SU-DHL-6 (cell line): Measurements from ENCODE around the gene EYS.

Experiments used
- H2AFZ ChIP-seq: fragments of 200-600 bp; sonication (generic); 2 replicates; pipeline ENCODE4 v1.6.1; 2014; ENCODE audit warnings: low read depth, mild to moderate bottlenecking, moderate library complexity, mixed read lengths, antibody characterized with exemption, low read length; ENCODE audit not compliant: severe bottlenecking
- H3F3A ChIP-seq: fragments of 200-600 bp; shearing (Covaris generic); 2 replicates; pipeline ENCODE4 v1.6.0; 2016; ENCODE audit warnings: antibody characterized with exemption, mild to moderate bottlenecking; ENCODE audit not compliant: insufficient read depth
- H3K27ac ChIP-seq: fragments of 200-600 bp; sonication (generic); 2 replicates; pipeline ENCODE4 v1.5.1; 2016; ENCODE audit warnings: low read depth, mild to moderate bottlenecking, low read length, moderate library complexity, mixed read lengths
- H3K27me3 ChIP-seq: fragments of 200-600 bp; sonication (generic), shearing (Covaris generic); 2 replicates; pipeline ENCODE4 v1.6.0; 2014; ENCODE audit warnings: mild to moderate bottlenecking, low read length
- H3K36me3 ChIP-seq: fragments of 200-600 bp; sonication (generic); 2 replicates; pipeline ENCODE4 v1.6.1; 2014; ENCODE audit warnings: mild to moderate bottlenecking, low read length, mixed read lengths
- H3K4me2 ChIP-seq: fragments of 300-600, 200-600 bp; shearing (Covaris generic), sonication (generic); 2 replicates; pipeline ENCODE4 v1.6.0; 2014; ENCODE audit warnings: low read length, low read depth, mild to moderate bottlenecking; ENCODE audit not compliant: poor library complexity, severe bottlenecking
- H3K4me3 ChIP-seq: fragments of 200-600 bp; sonication (generic); 2 replicates; pipeline ENCODE4 v1.5.1; 2014; ENCODE audit warnings: antibody characterized with exemption, low read length, mild to moderate bottlenecking, mixed read lengths; ENCODE audit not compliant: insufficient read depth, poor library complexity, severe bottlenecking
- H3K79me2 ChIP-seq: fragments of 200-600 bp; sonication (generic); 2 replicates; pipeline ENCODE4 v1.6.1; 2014; ENCODE audit warnings: mild to moderate bottlenecking, low read length, moderate library complexity; ENCODE audit not compliant: insufficient read depth
- H3K9ac ChIP-seq: fragments of 200-600 bp; sonication (generic); 2 replicates; pipeline ENCODE4 v1.7.0; 2014; ENCODE audit warnings: mild to moderate bottlenecking, low read length
- H3K9me2 ChIP-seq: fragments of 200-600 bp; sonication (generic); replicated peaks from 2 replicates; pipeline ENCODE4 v1.6.1; 2014; ENCODE audit warnings: low read length; ENCODE audit not compliant: insufficient read depth
- H3K9me3 ChIP-seq: fragments of 200-600 bp; sonication (generic); 2 replicates; pipeline ENCODE4 v1.6.1; 2014; ENCODE audit warnings: low read length, mixed read lengths; ENCODE audit not compliant: insufficient read depth
- H4K20me1 ChIP-seq: fragments of 200-600 bp; sonication (generic); 2 replicates; pipeline ENCODE4 v1.6.1; 2014; ENCODE audit warnings: low read depth, mild to moderate bottlenecking, antibody characterized with exemption, low read length, moderate library complexity, mixed read lengths
- CTCF ChIP-seq: fragments of 200-600 bp; sonication (generic); IDR thresholded peaks from one replicate; pipeline ENCODE4 v1.5.1; 2017; ENCODE audit warnings: antibody characterized with exemption, mild to moderate bottlenecking, low read length, moderate library complexity; ENCODE audit not compliant: insufficient read depth, poor library complexity, severe bottlenecking
- EZH2phosphoT487 ChIP-seq: fragments of 200-600 bp; sonication (generic), shearing (Covaris generic); conservative IDR thresholded peaks from 2 replicates; pipeline ENCODE4 v1.6.1; 2018; ENCODE audit warnings: mild to moderate bottlenecking, antibody characterized with exemption, low read length, moderate library complexity, mixed read lengths

Gene EYS

DNA sequence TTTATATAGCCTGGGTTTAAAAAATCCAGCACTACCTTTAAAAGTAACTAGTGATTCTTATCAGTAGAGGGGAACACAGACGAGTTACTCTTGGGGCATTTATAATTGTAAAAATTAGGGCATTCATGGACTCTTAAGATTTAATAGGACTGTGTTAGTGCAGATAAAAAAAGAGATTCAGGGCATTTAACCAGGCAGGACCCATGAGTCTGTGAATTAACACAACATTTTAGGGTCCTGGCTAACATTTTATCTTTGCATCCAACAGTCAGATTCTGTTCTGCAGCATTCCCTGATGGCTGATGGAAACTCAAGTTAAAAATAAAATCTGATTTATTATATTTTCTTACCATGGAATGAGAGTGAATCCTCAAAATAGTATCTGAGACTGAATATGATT is 1297.1 kb downstream of the EYS start:
- Histone ChIP-seq H3K27ac (no peak overlapping the region), H3K27me3 (no peaks in the 10 kb centered on the region), H3K36me3 (no peaks in the 10 kb centered on the region), H3K9me2 (no peaks in the 10 kb centered on the region), H3K9me3 (no peaks in the 10 kb centered on the region; the same call in 1 of the 2 replicates), H3K9ac (no peak overlapping the region), H3K4me2 (no peak overlapping the region), H4K20me1 (no peaks in the 10 kb centered on the region), H3K79me2 (no peaks in the 10 kb centered on the region), H3K4me3 (no peak overlapping the region), H3F3A (no peaks in the 10 kb centered on the region), H2AFZ (no peak overlapping the region)
- TF ChIP-seq CTCF (no peak), EZH2phosphoT487 (no peak)

GRCh38 chr6:64404396-64404795 is 1302.6 kb downstream of the EYS start:
- H3K4me2 ChIP-seq: no peak overlapping the region
- no peak overlapping the region for H3K9ac ChIP-seq
- no peaks in the 10 kb centered on the region for H3K9me3 ChIP-seq
- no peak overlapping the region for H3K27ac ChIP-seq
- no peaks in the 10 kb centered on the region for H4K20me1 ChIP-seq
- no peaks in the 10 kb centered on the region for H3F3A ChIP-seq
- no peaks in the 10 kb centered on the region for H3K36me3 ChIP-seq
- TF ChIP-seq EZH2phosphoT487: no peak
- no peaks in the 10 kb centered on the region for H3K9me2 ChIP-seq
- no peak overlapping the region for H2AFZ ChIP-seq
- no peaks in the 10 kb centered on the region for H3K79me2 ChIP-seq
- no peak overlapping the region for H3K4me3 ChIP-seq
- H3K27me3 ChIP-seq: no peaks in the 10 kb centered on the region

DNA sequence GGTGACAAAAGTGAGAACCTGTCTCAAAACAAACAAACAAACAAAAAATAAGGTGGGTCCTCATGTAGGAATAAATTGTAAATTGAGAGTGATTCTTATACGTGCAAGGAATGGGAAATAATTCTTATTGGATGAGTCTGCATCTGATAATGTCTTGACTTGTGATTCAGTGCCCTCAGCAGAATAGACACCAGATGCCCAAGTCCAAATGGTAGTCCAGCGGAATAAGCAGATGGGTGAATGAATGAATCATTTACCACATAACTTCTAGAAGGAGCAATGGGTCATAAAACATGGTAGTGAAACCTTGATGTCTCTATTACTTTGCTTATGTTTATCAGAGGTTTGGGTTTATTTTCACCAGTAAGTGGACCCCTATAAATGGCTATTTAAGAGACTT is 1323.7 kb downstream of the EYS start:
- Histone ChIP-seq H2AFZ (no peak overlapping the region), H3K9ac (no peak overlapping the region), H3K79me2 (no peaks in the 10 kb centered on the region), H3K9me3 (no peaks in the 10 kb centered on the region), H3K36me3 (no peaks in the 10 kb centered on the region), H3K4me2 (no peak overlapping the region), H3K9me2 (no peaks in the 10 kb centered on the region), H3K27me3 (no peaks in the 10 kb centered on the region), H3F3A (no peaks in the 10 kb centered on the region), H3K4me3 (no peak overlapping the region), H4K20me1 (no peaks in the 10 kb centered on the region), H3K27ac (no peak overlapping the region)
- TF ChIP-seq EZH2phosphoT487 (no peak), CTCF (no peak)

DNA sequence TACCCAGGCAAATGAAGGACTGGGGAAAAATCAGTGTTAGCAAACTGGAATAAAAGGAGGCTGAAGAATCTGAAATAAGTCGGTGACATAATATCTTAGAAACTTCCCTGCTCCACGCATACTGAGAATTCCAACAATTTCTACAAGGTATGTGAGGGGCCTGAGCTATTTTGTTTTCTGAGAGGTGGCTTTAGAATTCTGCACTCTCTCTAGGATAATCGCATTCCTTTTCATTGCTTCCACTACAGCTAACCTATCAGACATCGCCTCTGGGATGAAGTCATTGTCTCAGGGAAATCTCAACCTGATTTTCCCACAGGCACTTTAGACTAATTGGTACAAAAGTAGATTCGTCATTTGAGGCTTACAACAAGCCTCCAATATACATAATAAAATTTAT is 1330.6 kb downstream of the EYS start:
- no peak overlapping the region for H3K4me2 ChIP-seq
- no peaks in the 10 kb centered on the region for H3F3A ChIP-seq
- no peak overlapping the region for H3K4me3 ChIP-seq
- no peak for TF ChIP-seq CTCF
- TF ChIP-seq EZH2phosphoT487: no peak
- no peak overlapping the region for H3K9ac ChIP-seq
- H4K20me1 ChIP-seq: no peaks in the 10 kb centered on the region
- H2AFZ ChIP-seq: no peak overlapping the region
- H3K36me3 ChIP-seq: no peaks in the 10 kb centered on the region
- H3K27me3 ChIP-seq: no peaks in the 10 kb centered on the region
- H3K79me2 ChIP-seq: no peaks in the 10 kb centered on the region
- no peak overlapping the region for H3K27ac ChIP-seq
- no peaks in the 10 kb centered on the region for H3K9me3 ChIP-seq
- H3K9me2 ChIP-seq: no peaks in the 10 kb centered on the region
